ENCODE data around the gene FGA. TPM values are rescaled to one million over a fixed set of nuclear protein-coding genes. Genes with fewer than 3 reads are reported as not detected.
A peak's percentile ranks its signal among the peaks of the same experiment; 100 is the strongest.

FGA gene
- total and polyA plus RNA-seq, 9 of the 15 experiments (the other 6 are each of a cell fraction or from before 2014, with no cell fraction given) = 0.04 to 2.5 (median 0.07) TPM; not detected in 5

DNA sequence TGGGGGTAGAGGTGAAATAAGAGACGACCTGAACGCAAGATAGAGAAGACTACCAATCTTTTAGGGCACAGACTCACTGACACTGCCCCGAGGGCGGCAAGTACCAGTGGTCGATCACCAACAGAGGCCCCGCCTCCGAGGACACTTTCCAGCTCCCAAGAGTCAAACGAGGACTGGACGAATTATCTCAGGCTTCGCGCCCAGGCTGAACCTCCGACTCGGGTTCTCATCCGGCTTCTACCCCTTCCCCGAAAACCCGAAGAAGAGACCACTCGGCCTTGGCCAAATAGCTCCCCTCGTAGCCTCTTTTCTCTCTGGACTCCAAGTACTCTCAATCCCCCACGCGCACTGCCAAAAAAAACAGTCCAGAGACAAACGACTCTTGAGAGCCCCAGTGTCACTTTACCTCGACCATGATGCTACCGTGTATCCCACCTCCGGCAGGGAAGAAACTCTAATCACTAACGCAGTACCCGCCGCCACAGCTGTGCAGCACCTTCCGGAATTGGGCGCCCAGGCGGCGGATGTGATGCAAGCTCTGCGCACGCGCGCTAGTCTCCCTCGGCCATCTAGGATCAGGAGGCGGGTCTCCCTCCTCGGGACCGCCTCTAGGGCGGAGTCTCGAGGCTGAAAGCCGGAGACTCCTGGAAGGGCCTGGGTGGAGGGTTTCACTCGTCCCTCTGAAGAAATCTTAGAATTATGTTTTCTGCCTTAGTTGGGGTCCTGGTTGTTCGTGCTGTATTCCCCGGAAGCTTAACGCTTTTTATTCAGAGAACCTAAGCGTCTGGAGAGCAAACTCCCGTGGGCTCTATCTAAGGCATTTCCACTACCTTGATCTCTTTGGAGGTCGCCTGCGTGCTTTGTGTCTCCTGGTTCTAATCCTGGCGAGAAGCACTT is 40.4 kb downstream of the FGA start, which contains the start of gene PLRG1 (continued):
- TF ChIP-seq, protein P1, sequence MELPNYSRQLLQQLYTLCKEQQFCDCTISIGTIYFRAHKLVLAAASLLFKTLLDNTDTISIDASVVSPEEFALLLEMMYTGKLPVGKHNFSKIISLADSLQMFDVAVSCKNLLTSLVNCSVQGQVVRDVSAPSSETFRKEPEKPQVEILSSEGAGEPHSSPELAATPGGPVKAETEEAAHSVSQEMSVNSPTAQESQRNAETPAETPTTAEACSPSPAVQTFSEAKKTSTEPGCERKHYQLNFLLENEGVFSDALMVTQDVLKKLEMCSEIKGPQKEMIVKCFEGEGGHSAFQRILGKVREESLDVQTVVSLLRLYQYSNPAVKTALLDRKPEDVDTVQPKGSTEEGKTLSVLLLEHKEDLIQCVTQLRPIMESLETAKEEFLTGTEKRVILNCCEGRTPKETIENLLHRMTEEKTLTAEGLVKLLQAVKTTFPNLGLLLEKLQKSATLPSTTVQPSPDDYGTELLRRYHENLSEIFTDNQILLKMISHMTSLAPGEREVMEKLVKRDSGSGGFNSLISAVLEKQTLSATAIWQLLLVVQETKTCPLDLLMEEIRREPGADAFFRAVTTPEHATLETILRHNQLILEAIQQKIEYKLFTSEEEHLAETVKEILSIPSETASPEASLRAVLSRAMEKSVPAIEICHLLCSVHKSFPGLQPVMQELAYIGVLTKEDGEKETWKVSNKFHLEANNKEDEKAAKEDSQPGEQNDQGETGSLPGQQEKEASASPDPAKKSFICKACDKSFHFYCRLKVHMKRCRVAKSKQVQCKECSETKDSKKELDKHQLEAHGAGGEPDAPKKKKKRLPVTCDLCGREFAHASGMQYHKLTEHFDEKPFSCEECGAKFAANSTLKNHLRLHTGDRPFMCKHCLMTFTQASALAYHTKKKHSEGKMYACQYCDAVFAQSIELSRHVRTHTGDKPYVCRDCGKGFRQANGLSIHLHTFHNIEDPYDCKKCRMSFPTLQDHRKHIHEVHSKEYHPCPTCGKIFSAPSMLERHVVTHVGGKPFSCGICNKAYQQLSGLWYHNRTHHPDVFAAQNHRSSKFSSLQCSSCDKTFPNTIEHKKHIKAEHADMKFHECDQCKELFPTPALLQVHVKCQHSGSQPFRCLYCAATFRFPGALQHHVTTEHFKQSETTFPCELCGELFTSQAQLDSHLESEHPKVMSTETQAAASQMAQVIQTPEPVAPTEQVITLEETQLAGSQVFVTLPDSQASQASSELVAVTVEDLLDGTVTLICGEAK (IDR thresholded peaks at IDR 0.05) = peak; percentile 93
- TF ChIP-seq, protein P1 (CRISPR knock-in tag; IDR thresholded peaks at IDR 0.05) = no peak
- TF ChIP-seq JUND (IDR thresholded peaks at IDR 0.05; ENCODE audit: borderline replicate concordance, low read depth, low read length) (0 out of 2 replicates have a peak, but pooled peaks have one; percentile 38), JUND (tag; IDR thresholded peaks at IDR 0.05; ENCODE audit: borderline replicate concordance, low read depth, low read length) (no peak), ELF2 (CRISPR knock-in tag; IDR thresholded peaks at IDR 0.05) (0 out of 2 replicates have a peak, but pooled peaks have one; percentile 36), CREM (IDR thresholded peaks at IDR 0.05; ENCODE audit: low read depth) (peak; percentile 74), FOXJ3 (CRISPR knock-in tag; IDR thresholded peaks at IDR 0.05) (no peak), HNRNPLL (IDR thresholded peaks at IDR 0.05; ENCODE audit: low read depth, low read length, poor library complexity, severe bottlenecking) (peak; percentile 72)
- TF ChIP-seq, protein P2, sequence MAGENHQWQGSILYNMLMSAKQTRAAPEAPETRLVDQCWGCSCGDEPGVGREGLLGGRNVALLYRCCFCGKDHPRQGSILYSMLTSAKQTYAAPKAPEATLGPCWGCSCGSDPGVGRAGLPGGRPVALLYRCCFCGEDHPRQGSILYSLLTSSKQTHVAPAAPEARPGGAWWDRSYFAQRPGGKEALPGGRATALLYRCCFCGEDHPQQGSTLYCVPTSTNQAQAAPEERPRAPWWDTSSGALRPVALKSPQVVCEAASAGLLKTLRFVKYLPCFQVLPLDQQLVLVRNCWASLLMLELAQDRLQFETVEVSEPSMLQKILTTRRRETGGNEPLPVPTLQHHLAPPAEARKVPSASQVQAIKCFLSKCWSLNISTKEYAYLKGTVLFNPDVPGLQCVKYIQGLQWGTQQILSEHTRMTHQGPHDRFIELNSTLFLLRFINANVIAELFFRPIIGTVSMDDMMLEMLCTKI (IDR thresholded peaks at IDR 0.05; ENCODE audit: partially characterized antibody) = no peak
- TF ChIP-seq, protein P3, sequence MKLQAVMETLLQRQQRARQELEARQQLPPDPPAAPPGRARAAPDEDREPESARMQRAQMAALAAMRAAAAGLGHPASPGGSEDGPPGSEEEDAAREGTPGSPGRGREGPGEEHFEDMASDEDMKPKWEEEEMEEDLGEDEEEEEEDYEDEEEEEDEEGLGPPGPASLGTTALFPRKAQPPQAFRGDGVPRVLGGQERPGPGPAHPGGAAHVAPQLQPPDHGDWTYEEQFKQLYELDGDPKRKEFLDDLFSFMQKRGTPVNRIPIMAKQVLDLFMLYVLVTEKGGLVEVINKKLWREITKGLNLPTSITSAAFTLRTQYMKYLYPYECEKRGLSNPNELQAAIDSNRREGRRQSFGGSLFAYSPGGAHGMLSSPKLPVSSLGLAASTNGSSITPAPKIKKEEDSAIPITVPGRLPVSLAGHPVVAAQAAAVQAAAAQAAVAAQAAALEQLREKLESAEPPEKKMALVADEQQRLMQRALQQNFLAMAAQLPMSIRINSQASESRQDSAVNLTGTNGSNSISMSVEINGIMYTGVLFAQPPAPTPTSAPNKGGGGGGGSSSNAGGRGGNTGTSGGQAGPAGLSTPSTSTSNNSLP (IDR thresholded peaks at IDR 0.05; ENCODE audit: borderline replicate concordance, low read depth, low read length) = no peak

Data from K562 (cell line).